Measurements from ENCODE around the gene MBTPS1.
"Not testable (repeated sequence)": the region's sequence is repeated elsewhere in the genome, so short reads cannot be mapped to it uniquely, and the experiment has no call there.

Gene MBTPS1

DNA sequence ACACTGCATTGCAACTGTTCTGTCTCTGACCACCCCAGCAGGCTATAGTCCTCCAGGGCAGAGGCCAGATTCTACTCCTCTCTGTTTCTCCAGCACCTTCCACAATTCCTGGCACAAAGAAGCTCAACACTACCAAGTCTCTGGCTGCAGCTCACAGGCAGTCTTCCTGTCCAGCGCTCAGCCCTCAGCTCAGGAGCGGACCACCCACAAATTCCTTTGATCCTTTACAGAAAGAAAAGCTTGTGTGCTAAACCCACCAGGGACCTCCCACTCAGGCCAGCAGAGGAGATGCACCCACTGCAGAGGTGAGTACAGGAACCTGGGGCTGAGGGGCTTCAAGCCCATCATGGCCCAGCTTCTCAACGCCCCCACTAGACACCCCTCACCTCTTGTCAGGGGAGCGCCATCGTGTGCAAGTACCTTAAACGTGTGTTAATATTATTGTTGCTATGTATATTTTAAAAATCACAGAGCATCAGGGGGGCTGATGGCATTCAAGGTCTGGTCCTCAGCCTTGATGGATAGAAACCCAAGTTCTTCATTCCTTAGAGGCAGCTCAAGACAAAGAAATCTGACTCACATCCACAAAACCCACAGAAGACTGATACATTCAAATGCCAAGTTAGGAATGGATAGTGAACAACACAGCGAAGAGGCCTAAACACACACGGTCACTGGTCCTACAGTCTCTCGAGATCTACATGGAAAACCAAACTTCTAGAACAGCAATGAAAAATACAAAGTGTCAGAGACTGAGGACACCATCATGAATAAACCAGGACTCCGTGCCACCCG lies 19.8 kb upstream of the MBTPS1 start:
- DNase-seq = no peak

GRCh38 chr16:84132527-84133285 lies 16.0 kb upstream of the MBTPS1 start:
- no peak for DNase-seq

DNA sequence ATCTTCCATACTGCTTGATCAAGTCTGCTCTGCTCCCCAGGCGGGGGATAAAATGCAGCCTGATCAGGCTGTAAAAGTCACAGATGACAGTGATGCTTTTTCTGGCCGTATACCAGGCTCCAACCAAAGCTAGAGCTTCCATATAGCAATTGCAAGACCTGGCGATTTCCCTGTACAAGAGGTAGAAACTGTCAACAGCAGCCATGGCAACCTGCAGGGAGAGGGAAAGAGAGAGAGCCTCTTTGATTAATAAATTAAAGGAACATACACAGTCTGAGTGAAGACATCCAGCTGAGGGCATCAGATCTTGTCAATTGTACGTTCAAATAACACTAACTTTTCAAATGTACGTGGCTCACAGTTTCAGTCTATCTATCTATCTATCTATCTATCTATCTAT lies 14.4 kb upstream of the MBTPS1 start:
- DNase-seq = no peak

DNA sequence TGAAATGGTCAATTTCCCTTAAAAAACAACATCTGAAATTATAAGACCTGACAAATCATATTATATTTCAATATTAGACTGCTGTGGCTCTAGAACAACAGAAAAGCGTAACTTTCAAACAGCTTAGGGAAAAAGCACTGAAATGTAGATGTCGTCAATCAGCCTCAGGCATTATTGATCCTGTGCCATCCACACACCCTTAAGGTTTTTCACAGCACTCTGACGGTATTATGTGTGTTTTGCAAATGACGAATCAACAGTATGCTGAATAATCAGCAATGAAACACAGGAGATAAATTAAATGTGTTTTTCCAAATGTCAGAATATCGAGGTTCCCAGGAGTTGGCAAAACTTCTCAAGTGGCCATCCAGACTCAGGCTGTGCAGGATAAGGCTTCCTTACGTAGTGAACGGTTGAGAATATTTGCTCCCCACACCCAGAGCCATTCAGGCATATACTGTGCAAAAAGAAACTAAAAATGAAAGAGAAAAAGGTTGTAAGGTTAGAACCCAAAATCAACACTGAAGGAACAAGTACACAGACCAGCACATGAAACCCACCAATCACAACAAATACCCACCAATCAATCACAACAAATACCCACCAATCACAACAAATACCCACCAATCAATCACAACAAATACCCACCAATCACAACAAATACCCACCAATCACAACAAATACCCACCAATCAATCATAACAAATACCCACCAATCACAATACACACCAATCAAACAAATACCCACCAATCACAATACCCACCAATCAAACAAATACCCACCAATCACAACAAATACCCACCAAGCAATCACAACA lies 7.7 kb upstream of the MBTPS1 start:
- DNase-seq = no peak

DNA sequence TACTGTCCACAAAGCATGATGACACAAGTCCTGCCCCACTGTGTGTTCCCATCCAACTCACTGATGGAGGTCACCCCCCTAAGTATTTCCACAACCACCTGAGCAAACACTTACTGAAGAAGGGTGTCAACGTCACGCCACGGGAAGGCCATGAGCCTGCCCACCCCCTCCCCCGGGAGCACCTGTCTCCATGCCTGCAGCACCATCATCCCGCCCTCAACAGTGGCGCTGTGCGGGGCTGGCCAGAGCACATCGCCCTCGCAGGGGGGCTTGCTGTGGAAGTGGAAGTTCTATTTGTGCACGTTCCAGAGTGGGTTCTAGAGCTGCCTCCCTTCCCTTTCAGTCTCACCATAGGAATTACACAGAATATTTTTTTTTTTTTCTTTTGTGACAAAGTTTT lies 4.3 kb upstream of the MBTPS1 start:
- DNase-seq = no peak

GRCh38 chr16:84120023-84120422 lies 3.3 kb upstream of the MBTPS1 start:
- no peak for DNase-seq

GRCh38 chr16:84119368-84119767 lies 2.6 kb upstream of the MBTPS1 start:
- DNase-seq = no peak

DNA sequence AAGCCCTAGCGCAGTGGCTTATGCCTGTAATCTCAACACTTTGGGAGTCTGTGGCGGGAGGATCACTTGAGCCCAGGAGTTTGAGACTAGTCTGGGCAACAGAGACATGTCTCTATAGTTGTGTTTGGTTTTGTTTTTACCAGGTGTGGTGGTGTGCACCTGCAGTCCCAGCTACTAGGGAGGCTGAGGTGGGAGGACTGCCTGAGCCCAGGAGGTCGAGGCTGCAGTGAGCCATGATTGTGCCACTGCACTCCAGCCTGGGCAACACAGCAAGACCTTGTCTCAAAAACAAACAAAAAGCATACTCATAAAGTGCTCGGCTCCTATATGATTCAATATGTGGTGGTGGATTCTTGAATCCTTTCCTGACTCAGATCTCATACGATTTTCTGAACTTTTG lies 1.6 kb upstream of the MBTPS1 start:
- DNase-seq = not testable (repeated sequence)

GRCh38 chr16:84117494-84117843 lies 727 bp upstream of the MBTPS1 start:
- no peak for DNase-seq

GRCh38 chr16:84115919-84116719 lies 623 bp downstream of the MBTPS1 start:
- peak; percentile 59 for DNase-seq

- not testable (repeated sequence) for DNase-seq
Measured at GRCh38 chr16:84111949-84112348, 4.8 kb downstream of the MBTPS1 start.

DNA sequence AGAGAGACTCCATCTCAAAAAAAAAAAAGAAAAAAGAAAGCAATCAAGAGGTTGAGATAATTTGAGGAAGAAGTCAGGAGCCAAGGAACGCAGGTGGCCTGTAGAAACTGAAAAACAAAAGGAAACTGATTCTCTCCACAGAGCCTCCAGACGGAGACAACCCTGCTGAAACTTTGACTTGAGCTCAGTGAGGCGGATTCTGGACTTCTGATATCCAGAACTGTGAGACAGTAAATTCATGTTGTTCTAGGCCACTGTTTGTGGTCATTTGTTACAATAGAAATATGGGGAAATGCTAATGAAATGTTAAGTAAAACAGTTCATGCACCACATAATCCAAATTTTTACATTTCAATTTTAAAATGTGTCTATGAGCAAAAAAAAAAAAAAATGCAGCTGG lies 5.2 kb downstream of the MBTPS1 start:
- no peak for DNase-seq

DNA sequence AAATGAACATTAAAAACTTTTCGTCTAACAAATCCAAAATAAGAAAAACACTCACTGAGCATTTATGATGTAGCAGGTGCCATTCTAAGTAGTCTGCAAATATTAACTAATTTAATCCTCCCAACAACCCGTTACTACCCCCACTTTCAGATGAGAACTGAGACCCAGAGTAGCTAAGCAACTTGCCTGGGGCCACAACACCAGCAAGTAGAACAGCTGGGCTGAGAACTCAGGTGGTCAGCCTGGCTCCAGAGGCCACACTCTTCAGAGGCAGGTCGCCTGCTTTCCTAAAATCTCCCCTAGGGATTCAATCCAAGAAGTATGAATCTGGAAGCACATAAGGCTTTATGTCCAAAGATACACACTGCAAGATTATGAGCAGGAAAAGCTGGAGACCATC lies 6.2 kb downstream of the MBTPS1 start:
- DNase-seq = no peak

- no peak for DNase-seq
Measured at GRCh38 chr16:84109598-84110335, 7.0 kb downstream of the MBTPS1 start.

DNA sequence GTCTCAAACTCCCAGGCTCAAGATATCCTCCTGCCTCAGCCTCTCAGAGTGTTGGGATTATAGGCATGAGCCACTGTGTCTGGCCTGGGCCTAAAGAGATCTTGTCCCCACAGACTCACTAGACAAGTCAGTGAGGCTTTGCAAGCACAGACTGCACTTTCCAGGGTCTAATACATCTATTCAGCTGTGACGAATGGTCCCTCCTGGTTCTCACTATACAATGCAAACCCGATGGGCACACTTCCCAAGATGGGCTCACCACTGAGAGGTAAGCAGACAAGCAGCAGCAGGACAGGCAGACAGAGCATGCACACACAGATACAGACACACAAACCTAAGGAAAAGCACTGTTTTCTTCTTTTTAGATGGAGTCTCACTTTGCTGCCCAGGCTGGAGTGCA lies 8.8 kb downstream of the MBTPS1 start:
- DNase-seq = no peak

DNA sequence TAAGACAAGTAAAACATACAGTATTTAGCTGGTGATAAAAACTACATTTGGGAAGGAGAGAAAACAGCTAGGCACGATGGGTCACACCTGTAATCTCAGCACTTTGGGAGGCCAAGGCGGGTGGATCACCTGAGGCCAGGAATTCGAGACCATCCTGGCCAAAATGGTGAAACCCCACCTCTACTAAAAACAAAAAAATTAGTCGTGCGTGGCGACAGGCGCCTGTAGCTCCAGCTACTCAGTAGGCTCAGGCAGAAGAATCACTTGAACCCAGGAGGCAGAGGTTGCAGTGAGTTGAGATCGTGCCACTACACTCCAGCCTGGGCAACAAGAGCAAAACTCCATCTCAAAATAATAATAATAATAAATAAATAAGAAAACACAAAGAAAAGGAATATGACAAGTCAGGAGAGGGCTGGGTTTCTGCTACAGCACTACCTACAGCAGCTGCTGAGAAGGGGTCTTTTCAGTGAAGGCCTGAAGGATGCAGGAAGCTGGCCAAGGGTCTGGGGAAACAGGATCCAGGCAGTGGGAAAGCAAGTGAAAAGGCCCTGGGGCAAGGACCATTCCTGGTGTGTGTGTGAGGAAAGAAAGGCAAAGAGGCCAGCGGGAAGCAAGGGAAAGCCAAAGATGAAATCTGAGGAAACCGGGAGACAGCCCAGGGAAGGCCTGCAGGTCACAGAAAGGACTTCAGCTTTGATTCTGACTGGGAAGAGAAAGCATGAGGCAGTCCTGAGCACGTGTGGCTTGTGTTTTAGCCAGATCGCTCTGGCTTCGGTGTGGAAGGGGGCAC lies 10.6 kb downstream of the MBTPS1 start:
- no peak for DNase-seq

- DNase-seq = no peak
Measured at GRCh38 chr16:84105301-84105815, 11.4 kb downstream of the MBTPS1 start.

GRCh38 chr16:84104231-84104630 lies 12.5 kb downstream of the MBTPS1 start:
- no peak for DNase-seq

- no peak for DNase-seq
Measured at GRCh38 chr16:84103678-84104077, 13.1 kb downstream of the MBTPS1 start.

DNA sequence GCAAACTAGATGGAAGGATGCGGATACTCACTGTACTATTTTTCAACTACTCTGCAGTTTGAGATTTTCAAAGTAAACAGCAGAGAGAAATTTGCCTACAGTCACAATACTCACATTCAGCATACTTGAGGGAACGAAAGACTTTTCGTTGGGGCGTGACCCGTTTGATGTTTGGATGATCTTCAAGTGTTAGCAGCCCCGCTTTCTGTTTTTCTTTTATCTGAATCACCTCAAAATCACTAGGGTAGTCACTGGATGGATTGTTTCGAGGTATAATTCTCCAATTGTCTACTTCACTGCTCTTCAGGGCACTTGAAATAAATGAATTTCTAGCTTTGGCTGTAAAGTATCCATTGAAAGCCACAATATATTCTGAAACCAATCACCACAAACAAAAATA lies 17.8 kb downstream of the MBTPS1 start:
- no peak for DNase-seq

- DNase-seq = no peak
Measured at GRCh38 chr16:84096447-84097005, 20.2 kb downstream of the MBTPS1 start.
